ENCODE results near the gene NELFB. TPM values are rescaled to one million over a fixed set of nuclear protein-coding genes. Genes with fewer than 3 reads are reported as not detected.

Gene NELFB
- total RNA-seq, 1 experiment from 2014 or later: 71.7 TPM

DNA sequence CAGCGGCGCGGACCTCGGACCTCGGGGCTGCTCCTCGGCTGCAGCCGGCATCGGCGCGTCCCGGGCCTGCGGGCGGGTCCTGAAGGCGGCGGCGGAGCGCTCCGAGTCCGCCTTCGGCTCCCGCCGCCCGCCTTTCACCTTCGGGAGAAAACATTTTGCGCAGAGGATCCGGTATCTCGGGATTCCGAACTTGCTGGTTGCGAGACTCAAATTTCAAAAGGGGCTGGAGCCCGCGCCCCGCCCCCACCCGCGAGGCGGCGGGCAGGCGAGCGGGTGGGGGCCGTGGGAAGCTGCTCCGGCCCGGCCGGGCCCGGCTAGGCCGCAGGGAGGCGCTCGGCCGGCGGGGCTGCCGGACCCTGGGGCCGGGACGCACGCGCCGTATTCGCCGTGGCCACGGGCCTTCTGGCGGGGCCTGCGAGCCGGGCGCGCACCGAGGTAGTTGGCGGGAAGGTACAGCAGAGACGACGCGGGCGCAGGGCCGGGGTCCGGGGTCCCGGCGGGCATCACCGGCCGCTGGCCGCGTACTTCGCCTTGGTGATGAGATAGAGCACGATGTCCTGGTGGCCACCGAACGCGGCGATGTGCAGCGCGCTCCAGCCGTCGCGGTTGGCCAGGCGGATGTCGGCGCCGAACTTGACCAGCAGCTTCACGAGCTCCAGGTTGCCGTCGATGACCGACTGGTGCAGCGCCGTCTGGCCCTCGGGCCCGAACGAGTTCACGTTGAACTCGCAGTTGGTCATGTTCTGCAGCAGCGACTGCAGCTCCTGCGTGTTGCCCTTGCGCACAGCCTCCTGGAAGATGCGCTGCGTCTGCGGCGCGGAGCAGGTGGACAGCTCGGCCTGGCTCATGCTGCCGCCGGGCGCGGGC lies 46.2 kb downstream of the NELFB start:
- DNase-seq: peak; percentile 59
- peaks cover 5% of the 10 kb centered on the region; the same call in 1 of the 2 replicates for H3K4me1 ChIP-seq (ENCODE audit: insufficient read depth, low read length)

More for the DNA sequence above, 46.2 kb downstream of the NELFB start:
- Mint-ChIP-seq H3K27ac (peak overlapping the region in 2 of 3 experiments; percentile 93 to 96; a peak in 4 of 7 replicates), H3K36me3 (ENCODE audit: insufficient read depth in 1 of 3, low read depth in 3 of 3) (peaks cover 0 to 2% (median 0%) of the 10 kb centered on the region in 3 experiments; a peak in 3 of 7 replicates), H3K9me3 (peaks cover 0 to 2% of the 10 kb centered on the region in 2 experiments; a peak in 3 of 5 replicates), H3K4me1 (peaks cover 36 to 51% of the 10 kb centered on the region in 2 experiments), H3K27me3 (ENCODE audit: low read depth) (peaks cover 39% of the 10 kb centered on the region), H3K4me3 (peak overlapping the region; percentile 80 to 99)
- no peaks in the 10 kb centered on the region for H4K20me1 ChIP-seq (ENCODE audit: control insufficient read depth, insufficient read depth, insufficient read length)
- H4K8ac ChIP-seq (replicated peaks; ENCODE audit: insufficient read length, low read depth, low read length): no peak overlapping the region
- H3T11ph ChIP-seq (ENCODE audit: low read length): no peak overlapping the region
- no peak overlapping the region for H2BK12ac ChIP-seq (ENCODE audit: insufficient read length, low read depth, low read length)
- no peak overlapping the region for H2BK5ac ChIP-seq (ENCODE audit: insufficient read length, low read length)
- H4K5ac ChIP-seq (ENCODE audit: insufficient read length, low read depth, low read length): no peak overlapping the region
- no peak overlapping the region for H3K56ac ChIP-seq (ENCODE audit: insufficient read length, low read depth, low read length)
- peak overlapping the region; percentile 38 for H3K18ac ChIP-seq (ENCODE audit: insufficient read length, low read depth, low read length)
- H2AFZ ChIP-seq (ENCODE audit: low read length): no peak overlapping the region
- TF ChIP-seq, protein P1, sequence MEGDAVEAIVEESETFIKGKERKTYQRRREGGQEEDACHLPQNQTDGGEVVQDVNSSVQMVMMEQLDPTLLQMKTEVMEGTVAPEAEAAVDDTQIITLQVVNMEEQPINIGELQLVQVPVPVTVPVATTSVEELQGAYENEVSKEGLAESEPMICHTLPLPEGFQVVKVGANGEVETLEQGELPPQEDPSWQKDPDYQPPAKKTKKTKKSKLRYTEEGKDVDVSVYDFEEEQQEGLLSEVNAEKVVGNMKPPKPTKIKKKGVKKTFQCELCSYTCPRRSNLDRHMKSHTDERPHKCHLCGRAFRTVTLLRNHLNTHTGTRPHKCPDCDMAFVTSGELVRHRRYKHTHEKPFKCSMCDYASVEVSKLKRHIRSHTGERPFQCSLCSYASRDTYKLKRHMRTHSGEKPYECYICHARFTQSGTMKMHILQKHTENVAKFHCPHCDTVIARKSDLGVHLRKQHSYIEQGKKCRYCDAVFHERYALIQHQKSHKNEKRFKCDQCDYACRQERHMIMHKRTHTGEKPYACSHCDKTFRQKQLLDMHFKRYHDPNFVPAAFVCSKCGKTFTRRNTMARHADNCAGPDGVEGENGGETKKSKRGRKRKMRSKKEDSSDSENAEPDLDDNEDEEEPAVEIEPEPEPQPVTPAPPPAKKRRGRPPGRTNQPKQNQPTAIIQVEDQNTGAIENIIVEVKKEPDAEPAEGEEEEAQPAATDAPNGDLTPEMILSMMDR (conservative IDR thresholded peaks at IDR 0.05): peak; percentile 47; the same call in 2 of the 3 replicates
- no peaks in the 10 kb centered on the region for H3K9me3 ChIP-seq (ENCODE audit: control insufficient read depth, low read depth, low read length)
- H3K23me2 ChIP-seq (ENCODE audit: insufficient read length, low read depth, low read length, poor library complexity, severe bottlenecking): peaks cover 7% of the 10 kb centered on the region
- no peaks in the 10 kb centered on the region for H3K79me2 ChIP-seq (ENCODE audit: insufficient read depth, low read length)
- H3K27me3 ChIP-seq (ENCODE audit: insufficient read depth, low read length): peaks cover 5% of the 10 kb centered on the region; the same call in 1 of the 2 replicates
- no peak overlapping the region for H3K4ac ChIP-seq (ENCODE audit: low read depth, low read length)
- WGBS (ENCODE audit: extremely low coverage, insufficient read length, low lambda C conversion rate): no CpG with 5 or more reads among the region's 115 CpGs
- H3K4me2 ChIP-seq (ENCODE audit: insufficient read depth, insufficient read length, low read length): peak overlapping the region; percentile 31
- no peak overlapping the region for H2AK5ac ChIP-seq (ENCODE audit: insufficient read length, low read length)
- no peak overlapping the region for H3K9ac ChIP-seq (ENCODE audit: extremely low read depth, insufficient read length, low read length)
- H3K79me1 ChIP-seq (ENCODE audit: insufficient read depth, low read depth, low read length, poor library complexity, severe bottlenecking): no peaks in the 10 kb centered on the region
- 0 out of 2 replicates have a peak overlapping the region, but pooled peaks have one; percentile 13 for H3K14ac ChIP-seq (ENCODE audit: insufficient read depth, low read length)
- H3K27ac ChIP-seq (ENCODE audit: insufficient read length, low read depth, low read length): no peak overlapping the region
- H3K23ac ChIP-seq (ENCODE audit: insufficient read length, low read depth, low read length): no peak overlapping the region
- H2BK120ac ChIP-seq (ENCODE audit: low read depth, low read length, poor library complexity, severe bottlenecking): no peak overlapping the region
- no peak overlapping the region for H2BK15ac ChIP-seq (ENCODE audit: low read depth, low read length)
- H2BK20ac ChIP-seq (ENCODE audit: low read depth, low read length, poor library complexity, severe bottlenecking): no peak overlapping the region
- no peak overlapping the region for H4K91ac ChIP-seq (ENCODE audit: insufficient read length, low read depth, low read length)

Measured in H9 (cell line).